Colonic mucosa (tissue), 4 donors: ENCODE data around the gene HMGN2. TPM values are rescaled to one million over a fixed set of nuclear protein-coding genes. Genes with fewer than 3 reads are reported as not detected.
"Not testable (repeated sequence)": the region's sequence is repeated elsewhere in the genome, so short reads cannot be mapped to it uniquely, and the experiment has no call there.

ENCODE experiments used
- DNase-seq: peaks from one replicate; pipeline ENCODE4 v3.0.0-alpha.2; 2020
- H3K27ac ChIP-seq: fragments of 200-600 bp; one replicate; pipeline ENCODE4 v1.8.0; 2021
- H3K27me3 ChIP-seq: fragments of 200-600 bp; one replicate; pipeline ENCODE4 v1.8.0; 2021
- H3K36me3 ChIP-seq: fragments of 200-600 bp; one replicate; pipeline ENCODE4 v1.8.0; 2021
- H3K4me1 ChIP-seq: fragments of 200-600 bp; one replicate; pipeline ENCODE4 v1.8.0; 2021; ENCODE audit warnings: mild to moderate bottlenecking
- H3K4me3 ChIP-seq: fragments of 200-600 bp; one replicate; pipeline ENCODE4 v1.8.0; 2021
- H3K9ac ChIP-seq, 2 donors: one replicate each; pipeline ENCODE4 v1.7.0; 2013; ENCODE audit warnings: control low read depth in 2 of 2, low read depth in 2 of 2, low read length in 2 of 2
- H3K9me3 ChIP-seq: fragments of 200-600 bp; one replicate; pipeline ENCODE4 v1.8.0; 2021
- intact Hi-C: fragments of 100-400 bp; cut with DNase I; formaldehyde crosslinking; loops from one replicate; pipeline ENCODE4 v1.14.1; 2022
- total RNA-seq, 2 donors: library from RNA; stranded (reverse); fragmentation: NEBNext Ultra II Directional in 1 of 2; extraction: Animal tissue kit (Norgen Biotek cat#: 25700) in 1 of 2; gene quantifications; one replicate each; pipeline ENCODE4 v1.2.1, GENCODE V29; 2021
- TF ChIP-seq, protein P1 (sequence below): fragments of 200-600 bp; IDR thresholded peaks from one replicate; pipeline ENCODE4 v1.8.0; 2022; ENCODE audit warnings: antibody characterized with exemption, mild to moderate bottlenecking
- donor health status: healthy.
- donor health status: DM: no; HTN: no; CAD: no.
- donor health status: DM: no; HTN: no; CAD: no.

Gene HMGN2
- total RNA-seq, 2 donors from 2014 or later = 332 to 758 TPM

- DNase-seq = peak; percentile 95
- no peaks in the 10 kb centered on the region for H3K36me3 ChIP-seq
- H3K9ac ChIP-seq = peak overlapping the region; percentile 85 to 95
- intact Hi-C loops = no loop called here
- H3K4me3 ChIP-seq = peak overlapping the region; percentile 61
- TF ChIP-seq, protein P1, sequence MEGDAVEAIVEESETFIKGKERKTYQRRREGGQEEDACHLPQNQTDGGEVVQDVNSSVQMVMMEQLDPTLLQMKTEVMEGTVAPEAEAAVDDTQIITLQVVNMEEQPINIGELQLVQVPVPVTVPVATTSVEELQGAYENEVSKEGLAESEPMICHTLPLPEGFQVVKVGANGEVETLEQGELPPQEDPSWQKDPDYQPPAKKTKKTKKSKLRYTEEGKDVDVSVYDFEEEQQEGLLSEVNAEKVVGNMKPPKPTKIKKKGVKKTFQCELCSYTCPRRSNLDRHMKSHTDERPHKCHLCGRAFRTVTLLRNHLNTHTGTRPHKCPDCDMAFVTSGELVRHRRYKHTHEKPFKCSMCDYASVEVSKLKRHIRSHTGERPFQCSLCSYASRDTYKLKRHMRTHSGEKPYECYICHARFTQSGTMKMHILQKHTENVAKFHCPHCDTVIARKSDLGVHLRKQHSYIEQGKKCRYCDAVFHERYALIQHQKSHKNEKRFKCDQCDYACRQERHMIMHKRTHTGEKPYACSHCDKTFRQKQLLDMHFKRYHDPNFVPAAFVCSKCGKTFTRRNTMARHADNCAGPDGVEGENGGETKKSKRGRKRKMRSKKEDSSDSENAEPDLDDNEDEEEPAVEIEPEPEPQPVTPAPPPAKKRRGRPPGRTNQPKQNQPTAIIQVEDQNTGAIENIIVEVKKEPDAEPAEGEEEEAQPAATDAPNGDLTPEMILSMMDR = no peak
- H3K4me1 ChIP-seq = no peaks in the 10 kb centered on the region
- H3K27ac ChIP-seq = peak overlapping the region; percentile 97
- H3K27me3 ChIP-seq = no peaks in the 10 kb centered on the region
- no peaks in the 10 kb centered on the region for H3K9me3 ChIP-seq
Measured at GRCh38 chr1:26500488-26501175, 28.4 kb downstream of the HMGN2 start.

DNA sequence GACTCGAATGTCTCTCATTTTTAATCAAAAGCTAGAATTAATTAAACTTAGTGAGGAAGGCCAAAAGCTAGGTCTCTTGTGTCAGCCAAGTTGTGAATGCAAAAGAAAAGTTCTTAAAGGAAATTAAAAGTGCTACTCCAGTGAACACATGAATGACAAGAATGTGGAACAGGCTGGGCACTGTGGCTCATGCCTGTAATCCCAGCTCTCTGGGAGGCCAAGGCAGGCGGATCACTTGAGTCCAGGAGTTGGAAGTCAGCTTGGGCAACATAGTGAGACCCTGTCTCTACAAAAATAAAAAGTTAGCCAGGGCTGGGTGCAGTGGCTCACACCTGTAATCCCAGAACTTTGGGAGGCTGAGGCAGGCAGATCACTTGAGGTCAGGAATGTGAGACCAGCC, 38.5 kb downstream of the HMGN2 start:
- H3K9ac ChIP-seq, intact Hi-C loops, H3K4me3 ChIP-seq, H3K9me3 ChIP-seq, DNase-seq, H3K27ac ChIP-seq, H3K36me3 ChIP-seq, H3K27me3 ChIP-seq, H3K4me1 ChIP-seq: not testable (repeated sequence)

GRCh38 chr1:26515836-26516235, 43.6 kb downstream of the HMGN2 start:
- H3K27ac ChIP-seq, intact Hi-C loops: not testable (repeated sequence)

DNA sequence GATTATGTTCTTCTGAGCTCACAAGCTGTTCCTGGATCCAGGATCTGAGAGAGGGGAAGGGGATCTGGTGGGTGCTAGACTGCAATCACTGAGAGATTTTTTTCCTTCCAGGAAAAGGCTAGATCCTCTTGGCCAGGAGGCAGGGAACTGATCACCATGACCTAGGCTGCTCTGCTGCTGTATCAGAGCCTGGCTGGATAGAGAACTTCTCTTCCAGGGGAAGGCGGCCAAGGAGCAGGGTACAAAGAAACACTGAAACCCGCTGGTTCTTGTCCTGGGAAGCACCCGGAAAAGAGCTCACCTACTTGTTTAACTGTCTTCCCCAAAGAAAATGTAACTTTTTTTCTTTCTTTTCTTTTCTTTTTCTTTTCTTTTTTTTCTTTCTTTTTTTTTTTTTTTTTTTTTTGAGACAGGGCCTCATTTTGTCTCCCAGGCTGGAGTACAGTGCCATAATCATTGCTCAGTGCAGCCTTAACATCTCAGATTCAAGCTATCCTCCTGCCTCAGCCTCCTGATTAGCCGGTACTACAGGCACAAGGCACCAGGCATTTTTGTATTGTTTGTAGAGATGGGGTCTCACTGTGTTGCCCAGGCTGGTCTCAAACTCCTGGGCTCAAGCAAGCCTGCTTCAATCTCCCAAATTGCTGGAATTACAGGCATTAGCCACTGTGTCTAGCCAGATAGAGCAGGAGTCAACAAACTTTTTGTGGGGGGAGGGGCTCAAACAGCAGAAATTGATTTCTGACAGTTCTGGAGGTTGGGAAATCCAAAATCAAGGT, 44.9 kb downstream of the HMGN2 start:
- no peak overlapping the region for H3K9ac ChIP-seq
- TF ChIP-seq, protein P1 = no peak

More at GRCh38 chr1:26515836-26516235, 43.6 kb downstream of the HMGN2 start:
- not testable (repeated sequence) for H3K4me3 ChIP-seq, H3K36me3 ChIP-seq, H3K4me1 ChIP-seq, H3K9me3 ChIP-seq, H3K9ac ChIP-seq, DNase-seq, H3K27me3 ChIP-seq

DNA sequence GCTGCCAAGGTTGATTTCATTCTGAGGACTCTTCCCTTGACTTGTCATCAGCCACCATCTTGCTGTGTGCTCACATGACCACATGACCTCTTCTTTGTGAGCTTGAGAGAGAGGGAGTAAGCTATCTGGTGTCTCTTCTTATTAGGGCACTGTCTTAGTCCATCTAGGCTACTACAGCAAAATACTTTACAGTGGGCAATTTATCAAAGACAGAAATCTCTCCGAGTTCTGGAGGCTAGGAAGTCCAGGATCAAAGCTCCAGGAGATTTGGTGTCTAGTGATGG, 45.5 kb downstream of the HMGN2 start:
- Histone ChIP-seq H3K27ac (no peak overlapping the region), H3K9ac (no peak overlapping the region), H3K4me1 (no peaks in the 10 kb centered on the region), H3K36me3 (no peaks in the 10 kb centered on the region), H3K9me3 (no peaks in the 10 kb centered on the region), H3K27me3 (no peaks in the 10 kb centered on the region), H3K4me3 (no peak overlapping the region)
- TF ChIP-seq, protein P1 = no peak
- intact Hi-C loops = no loop called here
- DNase-seq = no peak

More for the DNA sequence above, 44.9 kb downstream of the HMGN2 start:
- Histone ChIP-seq H3K27me3 (no peaks in the 10 kb centered on the region), H3K4me3 (no peak overlapping the region), H3K27ac (no peak overlapping the region), H3K36me3 (no peaks in the 10 kb centered on the region), H3K9me3 (no peaks in the 10 kb centered on the region), H3K4me1 (no peaks in the 10 kb centered on the region)
- DNase-seq = no peak
- intact Hi-C loops = no loop called here

DNA sequence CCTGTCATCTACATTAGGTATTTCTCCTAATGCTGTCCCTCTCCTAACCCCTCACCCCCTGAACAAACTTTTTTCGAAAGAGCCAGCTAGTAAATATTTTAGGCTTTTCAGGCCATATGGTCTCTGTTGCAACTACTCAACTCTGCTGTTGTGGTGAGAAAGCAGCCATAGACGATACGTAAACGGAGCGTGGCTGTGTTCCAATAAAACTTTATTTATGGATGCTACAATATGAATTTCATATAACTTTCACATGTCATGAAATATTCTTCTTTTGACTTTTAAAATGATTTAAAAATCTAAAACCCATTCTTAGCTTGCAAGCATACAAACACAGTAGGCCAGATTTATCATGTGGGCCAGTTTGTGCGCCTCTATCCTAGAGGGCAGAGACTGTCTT, 46.1 kb downstream of the HMGN2 start:
- Histone ChIP-seq H3K4me3 (no peak overlapping the region), H3K9ac (no peak overlapping the region), H3K27me3 (no peaks in the 10 kb centered on the region), H3K4me1 (no peaks in the 10 kb centered on the region), H3K27ac (no peak overlapping the region), H3K9me3 (no peaks in the 10 kb centered on the region), H3K36me3 (no peaks in the 10 kb centered on the region)
- intact Hi-C loops = no loop called here
- TF ChIP-seq, protein P1 = no peak
- DNase-seq = no peak
